ENCODE data around the gene CDH6.

The CDH6 gene

DNA sequence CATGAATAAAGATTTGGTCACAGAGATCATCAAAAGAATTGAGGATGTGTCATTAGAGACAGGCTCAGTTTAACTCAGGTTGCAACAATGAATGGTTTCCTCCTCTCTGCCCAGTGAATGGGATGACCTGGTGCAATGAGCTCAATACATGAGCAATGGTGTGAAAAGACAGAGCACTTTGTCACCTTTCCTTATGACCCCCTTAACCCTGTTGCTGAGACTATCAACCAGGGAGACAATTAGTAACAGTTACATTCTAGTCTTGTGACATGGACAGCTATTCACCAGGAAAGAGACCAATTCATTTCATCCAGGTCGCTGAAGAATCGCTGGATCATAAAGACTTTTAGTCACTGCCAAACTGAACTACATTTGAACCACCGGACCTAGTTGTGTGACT lies 19.9 kb upstream of the CDH6 start:
- Histone ChIP-seq H3K9me3 (ENCODE audit: control insufficient read depth, insufficient read depth, low read depth, low read length) (no peaks in the 10 kb centered on the region), H3K36me3 (ENCODE audit: control insufficient read depth, insufficient read depth, low read length) (no peaks in the 10 kb centered on the region), H3K4me1 (ENCODE audit: control insufficient read depth, insufficient read depth, low read length) (no peaks in the 10 kb centered on the region), H3K27ac (ENCODE audit: low read depth, low read length) (no peak overlapping the region), H3K27me3 (ENCODE audit: control insufficient read depth, insufficient read depth, low read length) (no peaks in the 10 kb centered on the region), H3K9ac (ENCODE audit: low read length) (no peak overlapping the region), H3K4me3 (ENCODE audit: low read depth, low read length) (no peak overlapping the region)

GRCh38 chr5:31181376-31181987 lies 12.0 kb upstream of the CDH6 start:
- H3K36me3 ChIP-seq (ENCODE audit: control insufficient read depth, insufficient read depth, low read length): no peaks in the 10 kb centered on the region
- no peak overlapping the region for H3K9ac ChIP-seq (ENCODE audit: low read length)
- H3K4me1 ChIP-seq (ENCODE audit: control insufficient read depth, insufficient read depth, low read length): no peaks in the 10 kb centered on the region
- no peak overlapping the region for H3K4me3 ChIP-seq (ENCODE audit: low read depth, low read length)
- no peaks in the 10 kb centered on the region for H3K27me3 ChIP-seq (ENCODE audit: control insufficient read depth, insufficient read depth, low read length)
- no peaks in the 10 kb centered on the region for H3K9me3 ChIP-seq (ENCODE audit: control insufficient read depth, insufficient read depth, low read depth, low read length)
- H3K27ac ChIP-seq (ENCODE audit: low read depth, low read length): no peak overlapping the region

DNA sequence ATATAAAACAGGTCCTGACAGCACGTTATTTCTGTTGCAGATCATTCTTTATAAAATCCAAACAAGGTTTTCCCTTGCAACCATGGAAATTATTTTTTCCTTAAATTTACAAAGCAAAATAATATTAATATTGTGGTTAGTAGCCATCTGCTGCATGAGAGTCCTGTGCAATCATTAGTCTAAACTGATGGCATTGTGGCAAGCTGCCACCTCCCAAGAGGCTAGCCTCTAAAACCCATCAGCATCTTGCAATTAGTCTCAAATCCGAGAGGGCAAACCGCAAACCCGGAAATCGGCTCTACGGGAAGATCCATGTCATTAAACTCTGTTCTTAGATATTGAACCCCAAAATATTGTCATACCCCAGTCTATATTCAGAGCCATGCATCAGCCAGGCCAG lies 11.3 kb upstream of the CDH6 start:
- Histone ChIP-seq H3K27ac (ENCODE audit: low read depth, low read length) (no peak overlapping the region), H3K9ac (ENCODE audit: low read length) (no peak overlapping the region), H3K36me3 (ENCODE audit: control insufficient read depth, insufficient read depth, low read length) (no peaks in the 10 kb centered on the region)

DNA sequence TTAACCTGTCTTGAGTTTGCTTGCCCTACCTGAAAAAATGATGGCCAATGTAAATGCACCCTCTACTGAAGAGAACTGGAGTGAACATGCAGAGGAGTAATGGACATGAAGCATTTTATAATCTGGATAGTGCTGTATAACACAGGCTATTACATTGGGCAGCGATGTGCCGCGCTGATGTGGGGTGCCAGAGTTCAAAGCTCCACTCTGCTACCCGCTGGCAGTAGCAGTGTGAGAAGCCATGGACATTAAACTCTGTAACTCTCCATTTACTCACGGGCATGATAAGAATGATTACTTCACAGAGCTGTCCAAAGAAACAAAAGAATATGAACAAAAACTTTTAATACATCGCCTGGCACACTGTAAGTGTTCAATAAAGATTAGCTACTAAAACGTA lies 7.5 kb upstream of the CDH6 start:
- no peak overlapping the region for H3K9ac ChIP-seq (ENCODE audit: low read length)
- H3K9me3 ChIP-seq (ENCODE audit: control insufficient read depth, insufficient read depth, low read depth, low read length): no peaks in the 10 kb centered on the region
- H3K4me3 ChIP-seq (ENCODE audit: low read depth, low read length): no peak overlapping the region
- no peaks in the 10 kb centered on the region for H3K36me3 ChIP-seq (ENCODE audit: control insufficient read depth, insufficient read depth, low read length)
- no peaks in the 10 kb centered on the region for H3K27me3 ChIP-seq (ENCODE audit: control insufficient read depth, insufficient read depth, low read length)
- no peak overlapping the region for H3K27ac ChIP-seq (ENCODE audit: low read depth, low read length)
- H3K4me1 ChIP-seq (ENCODE audit: control insufficient read depth, insufficient read depth, low read length): no peaks in the 10 kb centered on the region

More for the DNA sequence above, 11.3 kb upstream of the CDH6 start:
- Histone ChIP-seq H3K4me1 (ENCODE audit: control insufficient read depth, insufficient read depth, low read length) (no peaks in the 10 kb centered on the region), H3K4me3 (ENCODE audit: low read depth, low read length) (no peak overlapping the region), H3K9me3 (ENCODE audit: control insufficient read depth, insufficient read depth, low read depth, low read length) (no peaks in the 10 kb centered on the region), H3K27me3 (ENCODE audit: control insufficient read depth, insufficient read depth, low read length) (no peaks in the 10 kb centered on the region)

- Histone ChIP-seq H3K36me3 (ENCODE audit: control insufficient read depth, insufficient read depth, low read length) (no peaks in the 10 kb centered on the region), H3K4me3 (ENCODE audit: low read depth, low read length) (no peak overlapping the region), H3K4me1 (ENCODE audit: control insufficient read depth, insufficient read depth, low read length) (no peaks in the 10 kb centered on the region), H3K9me3 (ENCODE audit: control insufficient read depth, insufficient read depth, low read depth, low read length) (no peaks in the 10 kb centered on the region), H3K27ac (ENCODE audit: low read depth, low read length) (no peak overlapping the region), H3K9ac (ENCODE audit: low read length) (no peak overlapping the region), H3K27me3 (ENCODE audit: control insufficient read depth, insufficient read depth, low read length) (peaks cover 7% of the 10 kb centered on the region)
These were observed 6.7 kb upstream of the CDH6 start for GRCh38 chr5:31186672-31187267.

DNA sequence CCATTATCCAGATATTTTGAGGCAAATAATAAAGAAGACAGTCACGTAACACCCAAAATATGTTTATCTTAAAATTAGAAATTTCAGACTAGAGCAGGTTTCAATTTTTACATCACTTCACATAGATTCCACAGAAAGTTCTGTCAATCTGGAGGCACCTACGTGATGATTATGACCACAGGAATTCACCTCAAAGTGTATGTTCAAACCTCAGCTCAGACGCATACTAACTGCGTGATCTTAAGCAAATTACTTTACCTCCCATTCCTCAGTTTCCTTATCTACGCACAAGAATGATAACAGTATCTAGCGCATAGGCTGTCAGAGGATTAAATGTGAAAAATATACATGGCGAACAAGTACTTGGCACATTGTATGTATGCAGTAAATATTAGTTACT lies 5.9 kb upstream of the CDH6 start:
- Histone ChIP-seq H3K27ac (ENCODE audit: low read depth, low read length) (no peak overlapping the region), H3K9me3 (ENCODE audit: control insufficient read depth, insufficient read depth, low read depth, low read length) (no peaks in the 10 kb centered on the region), H3K4me3 (ENCODE audit: low read depth, low read length) (no peak overlapping the region)

DNA sequence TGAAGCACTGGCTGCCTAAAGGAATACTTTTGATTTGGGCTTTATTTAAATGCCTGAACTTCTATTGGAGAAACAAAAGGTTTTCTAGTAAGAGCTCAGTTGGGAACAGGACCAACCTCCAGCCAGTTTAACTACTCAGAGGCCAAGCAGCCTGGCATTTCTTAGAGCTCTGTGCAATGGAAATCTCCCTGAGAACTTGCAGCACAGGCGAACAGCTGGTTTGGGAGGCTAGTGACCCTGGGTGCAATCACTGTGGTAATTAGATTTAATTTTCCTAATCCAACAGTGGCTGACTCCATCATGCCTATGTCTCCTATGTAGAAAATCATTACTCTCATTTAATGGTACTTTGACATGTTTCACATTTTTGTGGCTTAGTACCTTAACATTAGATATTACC lies 1.0 kb upstream of the CDH6 start:
- Histone ChIP-seq H3K27me3 (ENCODE audit: control insufficient read depth, insufficient read depth, low read length) (peaks cover 59% of the 10 kb centered on the region), H3K4me3 (ENCODE audit: low read depth, low read length) (no peak overlapping the region), H3K27ac (ENCODE audit: low read depth, low read length) (no peak overlapping the region), H3K4me1 (ENCODE audit: control insufficient read depth, insufficient read depth, low read length) (peaks cover 17% of the 10 kb centered on the region), H3K9me3 (ENCODE audit: control insufficient read depth, insufficient read depth, low read depth, low read length) (no peaks in the 10 kb centered on the region), H3K36me3 (ENCODE audit: control insufficient read depth, insufficient read depth, low read length) (no peaks in the 10 kb centered on the region), H3K9ac (ENCODE audit: low read length) (no peak overlapping the region)

More for the DNA sequence above, 5.9 kb upstream of the CDH6 start:
- H3K36me3 ChIP-seq (ENCODE audit: control insufficient read depth, insufficient read depth, low read length): no peaks in the 10 kb centered on the region
- no peak overlapping the region for H3K9ac ChIP-seq (ENCODE audit: low read length)
- H3K27me3 ChIP-seq (ENCODE audit: control insufficient read depth, insufficient read depth, low read length): peaks cover 15% of the 10 kb centered on the region
- H3K4me1 ChIP-seq (ENCODE audit: control insufficient read depth, insufficient read depth, low read length): no peaks in the 10 kb centered on the region

- peak overlapping the region; percentile 76 for H3K4me3 ChIP-seq (ENCODE audit: low read depth, low read length)
- no peak overlapping the region for H3K9ac ChIP-seq (ENCODE audit: low read length)
These were observed 370 bp upstream of the CDH6 start for GRCh38 chr5:31193116-31193515.

DNA sequence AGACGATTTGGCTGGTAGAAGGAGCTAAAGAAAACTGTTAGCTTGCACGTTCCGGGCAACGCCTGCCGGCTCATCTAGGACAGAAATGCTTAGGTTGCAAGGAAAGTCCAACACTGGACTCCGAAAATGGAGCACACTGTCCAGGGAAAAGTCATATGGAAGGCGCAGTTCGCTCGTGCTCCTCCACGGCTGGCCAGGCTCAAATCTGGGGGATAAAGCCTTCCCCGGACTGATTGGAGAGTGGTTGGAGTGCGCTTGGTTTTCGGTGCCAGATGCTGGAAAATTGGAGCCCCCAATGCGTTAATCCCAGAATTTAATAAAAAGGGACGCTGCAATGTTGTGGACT lies 955 bp downstream of the CDH6 start:
- Histone ChIP-seq H3K27me3 (ENCODE audit: control insufficient read depth, insufficient read depth, low read length) (peaks cover 59% of the 10 kb centered on the region), H3K9ac (ENCODE audit: low read length) (peak overlapping the region; percentile 51), H3K4me1 (ENCODE audit: control insufficient read depth, insufficient read depth, low read length) (peaks cover 17% of the 10 kb centered on the region), H3K27ac (ENCODE audit: low read depth, low read length) (no peak overlapping the region), H3K9me3 (ENCODE audit: control insufficient read depth, insufficient read depth, low read depth, low read length) (no peaks in the 10 kb centered on the region), H3K4me3 (ENCODE audit: low read depth, low read length) (peak overlapping the region; percentile 76), H3K36me3 (ENCODE audit: control insufficient read depth, insufficient read depth, low read length) (no peaks in the 10 kb centered on the region)

More at GRCh38 chr5:31193116-31193515, 370 bp upstream of the CDH6 start:
- Histone ChIP-seq H3K27me3 (ENCODE audit: control insufficient read depth, insufficient read depth, low read length) (peaks cover 59% of the 10 kb centered on the region), H3K9me3 (ENCODE audit: control insufficient read depth, insufficient read depth, low read depth, low read length) (no peaks in the 10 kb centered on the region), H3K27ac (ENCODE audit: low read depth, low read length) (no peak overlapping the region), H3K36me3 (ENCODE audit: control insufficient read depth, insufficient read depth, low read length) (no peaks in the 10 kb centered on the region), H3K4me1 (ENCODE audit: control insufficient read depth, insufficient read depth, low read length) (peaks cover 17% of the 10 kb centered on the region)

DNA sequence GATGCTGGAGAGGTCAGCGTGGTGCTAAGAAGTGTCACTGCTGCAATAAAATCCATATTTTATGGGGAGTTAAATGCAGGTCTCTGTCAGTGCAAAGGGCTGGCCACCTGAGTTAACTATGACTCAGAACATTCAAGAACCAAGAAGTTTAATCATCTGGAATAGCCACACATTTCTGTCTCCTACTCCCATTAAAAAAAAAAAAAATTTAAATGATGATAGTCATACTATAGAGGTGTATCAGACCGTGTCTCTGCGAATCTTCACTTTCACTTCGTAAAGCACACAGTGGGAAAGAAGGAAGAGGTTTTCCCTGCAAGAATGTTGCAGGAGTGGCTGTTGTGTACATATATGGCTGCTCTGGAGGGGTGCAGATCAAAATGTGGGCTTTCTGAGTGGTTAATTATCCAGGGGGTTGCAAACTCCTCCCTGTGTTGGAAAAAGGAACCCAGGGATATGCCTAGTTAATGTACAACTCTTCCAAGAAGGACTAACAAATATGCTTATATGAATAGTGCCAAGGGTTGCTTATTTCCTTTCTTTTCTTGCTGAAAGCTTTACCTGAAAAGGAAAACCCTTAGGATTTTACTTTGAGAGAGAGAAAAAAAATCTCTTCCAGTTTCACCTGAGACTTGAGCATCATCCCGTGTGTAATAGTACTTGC lies 1.5 kb downstream of the CDH6 start:
- Histone ChIP-seq H3K9ac (ENCODE audit: low read length) (no peak overlapping the region), H3K4me1 (ENCODE audit: control insufficient read depth, insufficient read depth, low read length) (peaks cover 17% of the 10 kb centered on the region), H3K9me3 (ENCODE audit: control insufficient read depth, insufficient read depth, low read depth, low read length) (no peaks in the 10 kb centered on the region), H3K4me3 (ENCODE audit: low read depth, low read length) (peak overlapping the region; percentile 76), H3K36me3 (ENCODE audit: control insufficient read depth, insufficient read depth, low read length) (no peaks in the 10 kb centered on the region), H3K27me3 (ENCODE audit: control insufficient read depth, insufficient read depth, low read length) (peaks cover 59% of the 10 kb centered on the region), H3K27ac (ENCODE audit: low read depth, low read length) (no peak overlapping the region)

- Histone ChIP-seq H3K4me3 (ENCODE audit: low read depth, low read length) (no peak overlapping the region), H3K36me3 (ENCODE audit: control insufficient read depth, insufficient read depth, low read length) (no peaks in the 10 kb centered on the region)
These were observed 2.8 kb downstream of the CDH6 start for GRCh38 chr5:31196309-31196708.

More at GRCh38 chr5:31196309-31196708, 2.8 kb downstream of the CDH6 start:
- H3K27ac ChIP-seq (ENCODE audit: low read depth, low read length): no peak overlapping the region
- H3K4me1 ChIP-seq (ENCODE audit: control insufficient read depth, insufficient read depth, low read length): peaks cover 17% of the 10 kb centered on the region
- H3K9ac ChIP-seq (ENCODE audit: low read length): no peak overlapping the region
- peaks cover 56% of the 10 kb centered on the region for H3K27me3 ChIP-seq (ENCODE audit: control insufficient read depth, insufficient read depth, low read length)
- H3K9me3 ChIP-seq (ENCODE audit: control insufficient read depth, insufficient read depth, low read depth, low read length): no peaks in the 10 kb centered on the region
